Measurements from ENCODE around the gene SNX10. TPM values are rescaled to one million over a fixed set of nuclear protein-coding genes. Genes with fewer than 3 reads are reported as not detected.

The SNX10 gene
- total and polyA plus RNA-seq, 8 donors: 0.58 to 55.0 (median 3.0) TPM; not detected in 2

DNA sequence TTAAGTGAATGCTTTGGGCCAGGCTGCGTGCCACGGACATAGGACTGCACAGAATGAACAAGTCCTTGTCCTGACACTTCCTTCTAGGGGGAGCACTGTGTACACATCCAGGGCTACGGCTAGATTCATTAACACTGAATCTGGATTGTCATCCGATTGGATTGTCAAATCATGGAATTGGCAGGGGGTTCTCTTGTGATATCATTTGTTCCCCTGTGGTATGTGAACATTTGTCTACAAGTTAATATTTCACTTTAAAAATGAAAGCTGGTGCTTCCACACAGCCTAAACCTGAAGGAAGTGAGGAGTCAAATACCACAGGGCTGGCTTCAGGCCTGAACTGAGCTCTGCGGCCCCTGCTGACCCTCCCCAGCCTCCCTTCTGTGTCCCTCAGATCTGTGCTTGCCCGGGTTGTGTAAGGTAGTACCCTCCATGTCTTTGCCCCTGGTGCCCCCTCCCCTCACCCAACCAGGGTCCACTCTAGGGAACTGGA is 75.6 kb downstream of the SNX10 start:
- H3K4me3 ChIP-seq: no peak overlapping the region
- peaks cover 0 to 65% (median 1%) of the 10 kb centered on the region in 3 donors for H3K27me3 ChIP-seq
- intact Hi-C loops (cut with DNase I; ENCODE audit: low total_unique reads): loop anchor here (5.0 kb wide), 3 partner anchors 300 to 795 kb away; no protein-coding TSS in a partner anchor
- H3K9me3 ChIP-seq: no peaks in the 10 kb centered on the region
- no peak for DNase-seq
- no peak for TF ChIP-seq POLR2A (IDR thresholded peaks at IDR 0.05)
- no peak for TF ChIP-seq POLR2AphosphoS5 (IDR thresholded peaks at IDR 0.05)
- TF ChIP-seq, protein P1, sequence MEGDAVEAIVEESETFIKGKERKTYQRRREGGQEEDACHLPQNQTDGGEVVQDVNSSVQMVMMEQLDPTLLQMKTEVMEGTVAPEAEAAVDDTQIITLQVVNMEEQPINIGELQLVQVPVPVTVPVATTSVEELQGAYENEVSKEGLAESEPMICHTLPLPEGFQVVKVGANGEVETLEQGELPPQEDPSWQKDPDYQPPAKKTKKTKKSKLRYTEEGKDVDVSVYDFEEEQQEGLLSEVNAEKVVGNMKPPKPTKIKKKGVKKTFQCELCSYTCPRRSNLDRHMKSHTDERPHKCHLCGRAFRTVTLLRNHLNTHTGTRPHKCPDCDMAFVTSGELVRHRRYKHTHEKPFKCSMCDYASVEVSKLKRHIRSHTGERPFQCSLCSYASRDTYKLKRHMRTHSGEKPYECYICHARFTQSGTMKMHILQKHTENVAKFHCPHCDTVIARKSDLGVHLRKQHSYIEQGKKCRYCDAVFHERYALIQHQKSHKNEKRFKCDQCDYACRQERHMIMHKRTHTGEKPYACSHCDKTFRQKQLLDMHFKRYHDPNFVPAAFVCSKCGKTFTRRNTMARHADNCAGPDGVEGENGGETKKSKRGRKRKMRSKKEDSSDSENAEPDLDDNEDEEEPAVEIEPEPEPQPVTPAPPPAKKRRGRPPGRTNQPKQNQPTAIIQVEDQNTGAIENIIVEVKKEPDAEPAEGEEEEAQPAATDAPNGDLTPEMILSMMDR (IDR thresholded peaks at IDR 0.05): no peak
- no peak for TF ChIP-seq EP300 (IDR thresholded peaks at IDR 0.05)
- WGBS, 5 donors: 53 to 72% (median 57%) methylated on average over 6 of the region's 6 CpGs
- H3K4me1 ChIP-seq: peaks cover 0 to 30% (median 11%) of the 10 kb centered on the region in 4 donors
- no peaks in the 10 kb centered on the region for H3K36me3 ChIP-seq
- no peak overlapping the region for H3K27ac ChIP-seq

DNA sequence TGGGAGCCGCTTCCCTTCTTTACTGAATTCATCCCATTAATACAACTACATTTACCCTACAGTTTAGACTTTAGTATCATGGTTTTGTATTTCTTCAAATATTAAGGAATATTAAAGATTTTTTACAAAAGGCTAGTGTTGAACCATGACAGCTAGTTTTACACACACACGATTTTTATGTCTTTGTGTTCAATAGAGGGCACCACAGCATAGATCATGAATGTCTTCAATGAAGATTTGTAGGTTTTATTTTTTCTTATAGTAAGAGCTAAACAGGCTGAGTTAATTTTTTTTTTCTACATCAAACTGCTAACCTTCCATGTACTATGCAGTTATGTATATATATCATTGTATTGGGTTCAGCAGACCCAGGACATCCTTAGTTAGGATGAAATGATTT is 76.9 kb downstream of the SNX10 start:
- DNase-seq: no peak
- Histone ChIP-seq H3K4me3 (no peak overlapping the region), H3K4me1 (peaks cover 0 to 24% (median 9%) of the 10 kb centered on the region in 4 donors), H3K36me3 (no peaks in the 10 kb centered on the region), H3K27me3 (peaks cover 2 to 78% (median 8%) of the 10 kb centered on the region in 3 donors), H3K9me3 (no peaks in the 10 kb centered on the region), H3K27ac (no peak overlapping the region)
- TF ChIP-seq, protein P1 (IDR thresholded peaks at IDR 0.05): no peak
- TF ChIP-seq POLR2A (IDR thresholded peaks at IDR 0.05) (no peak), POLR2AphosphoS5 (IDR thresholded peaks at IDR 0.05) (no peak), EP300 (IDR thresholded peaks at IDR 0.05) (no peak)
- intact Hi-C loops (cut with DNase I; ENCODE audit: low total_unique reads): loop anchor here (5.0 kb wide), 3 partner anchors 299 to 794 kb away; no protein-coding TSS in a partner anchor
- WGBS, 5 donors: 65 to 82% (median 74%) methylated on average over 2 of the region's 2 CpGs

DNA sequence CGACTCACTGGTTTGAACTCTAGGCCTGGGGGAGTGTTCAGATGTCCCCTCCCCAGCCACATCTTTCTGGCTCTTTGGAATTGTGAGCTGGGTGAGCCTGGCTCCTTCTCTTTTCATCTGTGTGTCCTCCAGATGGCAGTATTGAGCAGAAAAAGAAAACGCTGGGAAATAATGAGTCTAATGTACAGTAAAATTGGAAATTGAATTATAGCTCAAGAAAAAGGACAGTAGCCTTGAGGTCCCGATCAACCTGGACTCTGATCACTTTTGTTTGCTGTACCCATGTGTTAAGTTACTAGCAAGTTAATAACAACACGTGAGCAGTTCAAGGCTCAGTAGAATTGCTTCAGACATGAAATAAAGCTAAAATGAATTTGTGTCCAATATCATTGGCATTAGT is 77.9 kb downstream of the SNX10 start:
- Histone ChIP-seq H3K27ac (peak overlapping the region in 1 of 5 donors; percentile 8), H3K9me3 (no peaks in the 10 kb centered on the region), H3K4me1 (peaks cover 0 to 17% (median 5%) of the 10 kb centered on the region in 4 donors), H3K4me3 (no peak overlapping the region), H3K27me3 (peaks cover 2 to 89% (median 14%) of the 10 kb centered on the region in 3 donors), H3K36me3 (no peaks in the 10 kb centered on the region)
- TF ChIP-seq POLR2A (IDR thresholded peaks at IDR 0.05) (no peak), POLR2AphosphoS5 (IDR thresholded peaks at IDR 0.05) (peak in 2 of 3 donors; percentile 30 to 33), EP300 (IDR thresholded peaks at IDR 0.05) (no peak)
- TF ChIP-seq, protein P1 (IDR thresholded peaks at IDR 0.05): peak in 5 of 7 experiments; percentile 50 to 79 (median 77)
- DNase-seq: peak in 1 of 2 donors; percentile 85
- 4 to 5% (median 4%) methylated on average over 4 of the region's 4 CpGs for WGBS, 5 donors
- intact Hi-C loops (cut with DNase I; ENCODE audit: low total_unique reads): loop anchor here (5.0 kb wide), 3 partner anchors 298 to 793 kb away; no protein-coding TSS in a partner anchor

DNA sequence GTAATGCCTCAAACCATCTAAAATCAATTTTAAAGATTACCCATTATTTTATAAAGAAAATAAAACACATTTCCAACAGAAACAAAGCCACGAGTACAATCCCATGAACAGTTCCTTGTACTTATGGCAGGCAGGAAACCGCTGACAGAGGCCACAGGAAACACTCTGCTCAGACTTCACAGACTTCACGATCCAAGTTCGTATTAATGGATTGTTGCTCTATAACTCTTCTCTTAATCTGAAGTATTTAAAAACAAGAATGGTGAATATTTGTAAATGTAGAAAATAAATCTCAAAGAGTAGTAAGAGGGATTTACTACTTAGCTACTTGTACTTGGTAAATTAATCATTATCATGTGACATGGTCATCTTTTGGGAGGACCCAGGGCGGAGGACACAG is 78.3 kb downstream of the SNX10 start:
- Histone ChIP-seq H3K36me3 (no peaks in the 10 kb centered on the region), H3K4me1 (peaks cover 0 to 13% (median 4%) of the 10 kb centered on the region in 4 donors), H3K27me3 (peaks cover 2 to 93% (median 18%) of the 10 kb centered on the region in 3 donors), H3K27ac (peak overlapping the region in 1 of 5 donors; percentile 8), H3K4me3 (no peak overlapping the region), H3K9me3 (no peaks in the 10 kb centered on the region)
- DNase-seq: peak in 1 of 2 donors; percentile 37
- intact Hi-C loops (cut with DNase I; ENCODE audit: low total_unique reads): no loop called here
- no peak for TF ChIP-seq POLR2A (IDR thresholded peaks at IDR 0.05)
- 58 to 69% (median 67%) methylated on average over 5 of the region's 5 CpGs for WGBS, 5 donors

DNA sequence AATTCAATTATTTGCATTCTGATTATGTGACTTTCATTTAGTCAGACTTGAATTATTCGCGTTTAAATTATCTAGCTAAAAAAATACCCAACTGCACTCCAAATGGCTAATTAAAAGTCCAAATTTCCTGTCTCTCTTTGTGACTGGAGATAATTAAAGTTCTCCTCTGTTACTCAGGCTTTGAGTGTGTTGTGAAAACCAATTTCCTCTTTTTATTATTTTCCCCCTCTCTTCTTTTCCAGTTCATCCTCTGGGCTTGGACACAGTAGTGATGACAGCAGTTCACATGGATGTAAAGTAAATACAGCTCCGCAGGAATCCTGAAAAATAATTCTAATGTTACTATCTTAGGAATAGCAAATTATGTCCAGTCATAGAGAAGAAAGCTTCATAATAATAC is 80.6 kb downstream of the SNX10 start:
- intact Hi-C loops (cut with DNase I; ENCODE audit: low total_unique reads): no loop called here
- H3K9me3 ChIP-seq: no peaks in the 10 kb centered on the region
- H3K4me1 ChIP-seq: peaks cover 11 to 20% (median 16%) of the 10 kb centered on the region in 4 donors
- no peak overlapping the region for H3K4me3 ChIP-seq
- TF ChIP-seq, protein P1 (IDR thresholded peaks at IDR 0.05): no peak
- TF ChIP-seq POLR2AphosphoS5 (IDR thresholded peaks at IDR 0.05) (no peak), POLR2A (IDR thresholded peaks at IDR 0.05) (no peak), EP300 (IDR thresholded peaks at IDR 0.05) (no peak)
- H3K27ac ChIP-seq: no peak overlapping the region
- peaks cover 2 to 98% (median 41%) of the 10 kb centered on the region in 3 donors for H3K27me3 ChIP-seq
- no peaks in the 10 kb centered on the region for H3K36me3 ChIP-seq
- no peak for DNase-seq
- 78 to 84% (median 80%) methylated on average over 3 of the region's 3 CpGs for WGBS, 5 donors
